Right lobe of liver (tissue), 4 donors: ENCODE results near the gene AGPAT1.

Source experiments
- CTCF ChIP-seq, 4 donors: fragments of 200-600 bp in 3 of 4; fragments of 450-650 bp in 1 of 4; IDR thresholded peaks; one replicate each; pipeline versions ENCODE4 v1.5.1 to v1.8.0; 2016 to 2022; ENCODE audit warnings: antibody characterized with exemption in 4 of 4, mild to moderate bottlenecking in 2 of 4
- POLR2A ChIP-seq: fragments of 450-650 bp; IDR thresholded peaks from one replicate; pipeline ENCODE4 v1.6.1; 2017; ENCODE audit warnings: antibody characterized with exemption, mild to moderate bottlenecking
- donor health status: DM: no; HTN: no; CAD: no.
- donor health status: DM: no; HTN: no; CAD: no.
- donor health status: DM: no; HTN: yes; CAD: no.

GRCh38 chr6:32198345-32198696 lies 22.4 kb upstream of the AGPAT1 start:
- no peak for TF ChIP-seq POLR2A
- TF ChIP-seq CTCF (IDR thresholded peaks at IDR 0.05): no peak
